ENCODE data around the gene GHRHR. TPM values are rescaled to one million over a fixed set of nuclear protein-coding genes. Genes with fewer than 3 reads are reported as not detected.

GHRHR gene
- total RNA-seq, 1 experiment from 2014 or later = not detected

DNA sequence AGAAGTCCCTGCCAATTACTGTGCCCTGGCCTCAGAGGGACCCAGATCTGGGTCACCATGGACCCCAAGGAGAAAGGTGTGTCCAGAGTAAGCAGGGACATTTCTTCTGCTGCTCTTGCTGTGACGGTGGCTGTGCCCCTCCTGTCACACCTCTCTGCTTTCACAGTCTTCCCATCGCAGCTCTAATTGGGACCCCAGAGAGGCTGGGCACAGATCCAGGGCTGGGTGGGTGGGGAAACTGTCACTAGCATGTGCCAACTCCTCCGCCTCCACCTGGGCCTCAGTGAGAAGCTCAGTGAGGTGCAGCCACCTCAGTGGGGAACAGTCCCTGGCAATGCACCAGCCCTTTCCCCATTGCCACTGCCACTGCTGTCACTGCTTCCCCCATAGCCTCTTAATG, 51.1 kb downstream of the GHRHR start:
- Histone ChIP-seq H3K4me1 (no peaks in the 10 kb centered on the region), H3K36me3 (no peaks in the 10 kb centered on the region), H3K27me3 (peaks cover 7% of the 10 kb centered on the region; the same call in 1 of the 2 replicates), H3K4me3 (no peak overlapping the region), H3K27ac (no peak overlapping the region), H3K9me3 (replicated peaks) (no peaks in the 10 kb centered on the region)
- DNase-seq = no peak

DNA sequence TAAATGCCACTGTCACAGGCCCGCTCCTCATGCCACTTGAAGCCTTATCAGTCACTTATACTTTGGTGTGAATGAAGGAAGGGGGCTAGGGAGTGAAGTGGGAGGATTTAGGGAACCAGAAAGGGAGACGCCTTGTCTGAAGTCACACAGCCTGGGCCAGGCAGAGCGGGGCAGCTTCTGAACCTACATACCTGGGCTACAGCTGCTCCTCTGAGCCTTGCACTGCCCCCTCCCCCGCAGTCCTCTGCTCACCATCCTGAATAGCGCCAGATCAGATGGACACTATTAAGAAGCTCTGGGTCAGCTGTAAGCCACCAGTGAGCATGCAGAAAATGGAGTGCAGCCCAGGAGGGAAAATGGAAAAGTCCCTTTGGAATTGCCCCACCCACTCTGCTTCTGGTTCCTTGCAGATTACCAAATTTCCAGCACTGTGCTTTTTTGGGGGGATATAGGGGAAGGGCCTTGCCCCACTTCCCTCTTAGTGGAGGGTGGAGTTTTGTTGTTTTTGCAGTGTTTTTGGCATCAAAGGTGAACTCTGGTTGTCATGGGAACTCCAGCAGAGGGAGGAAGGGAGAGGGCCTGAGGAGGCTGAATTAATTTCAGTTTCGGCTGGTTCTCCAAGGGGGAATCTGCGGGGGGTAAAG, 53.4 kb downstream of the GHRHR start:
- H3K27me3 ChIP-seq = peaks cover 5% of the 10 kb centered on the region; the same call in 1 of the 2 replicates
- no peak for DNase-seq
- H3K9me3 ChIP-seq (replicated peaks) = no peaks in the 10 kb centered on the region
- H3K36me3 ChIP-seq = no peaks in the 10 kb centered on the region
- H3K4me3 ChIP-seq = no peak overlapping the region
- H3K27ac ChIP-seq = no peak overlapping the region
- no peaks in the 10 kb centered on the region for H3K4me1 ChIP-seq

DNA sequence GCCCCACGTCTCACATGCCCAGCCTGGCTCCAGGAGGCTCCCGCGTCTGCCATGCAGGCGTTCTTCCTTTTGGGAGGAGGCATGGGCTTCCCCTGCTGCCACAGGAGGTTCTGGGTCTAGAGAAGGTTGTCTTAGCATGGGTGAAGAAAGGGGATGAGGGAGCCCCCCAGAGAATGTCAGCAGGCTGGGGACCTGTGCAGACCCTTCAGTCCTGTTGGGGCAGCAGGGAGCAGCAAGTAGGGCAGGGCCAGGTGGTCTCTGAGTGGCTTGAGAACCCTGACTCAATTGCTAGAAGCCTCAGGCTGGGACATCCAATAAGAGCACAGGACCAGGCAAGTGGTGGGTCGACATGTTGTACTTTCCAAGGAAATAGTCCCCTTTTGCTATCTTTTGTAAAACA, 54.0 kb downstream of the GHRHR start:
- Histone ChIP-seq H3K36me3 (no peaks in the 10 kb centered on the region), H3K27me3 (0 out of 2 replicates have a peak, but pooled peaks cover 3% of the 10 kb centered on the region), H3K27ac (no peak overlapping the region), H3K4me3 (no peak overlapping the region), H3K9me3 (replicated peaks) (no peaks in the 10 kb centered on the region), H3K4me1 (no peaks in the 10 kb centered on the region)
- DNase-seq = no peak

DNA sequence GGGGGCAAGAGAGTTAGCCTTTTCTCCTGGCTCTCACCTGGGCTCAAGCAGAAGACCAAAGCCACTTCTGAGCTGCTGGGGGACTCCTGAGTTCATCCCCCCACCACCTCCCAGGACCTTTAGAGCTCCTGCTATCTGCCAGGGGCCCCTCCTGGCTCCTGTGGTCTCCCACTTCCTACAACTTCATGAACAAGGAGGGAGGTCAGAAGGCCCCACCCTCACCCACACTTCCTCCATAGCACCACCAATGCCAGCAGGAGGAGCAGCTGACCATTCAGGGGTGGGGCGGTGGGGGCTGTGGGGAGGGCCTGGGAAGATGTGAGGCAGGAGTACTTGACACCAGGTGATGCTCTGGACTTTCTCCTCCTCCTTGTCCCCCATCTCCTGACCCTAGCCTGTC, 55.8 kb downstream of the GHRHR start:
- Histone ChIP-seq H3K9me3 (replicated peaks) (no peaks in the 10 kb centered on the region), H3K27ac (no peak overlapping the region), H3K4me1 (no peaks in the 10 kb centered on the region), H3K27me3 (no peaks in the 10 kb centered on the region), H3K36me3 (no peaks in the 10 kb centered on the region), H3K4me3 (no peak overlapping the region)
- DNase-seq = no peak

DNA sequence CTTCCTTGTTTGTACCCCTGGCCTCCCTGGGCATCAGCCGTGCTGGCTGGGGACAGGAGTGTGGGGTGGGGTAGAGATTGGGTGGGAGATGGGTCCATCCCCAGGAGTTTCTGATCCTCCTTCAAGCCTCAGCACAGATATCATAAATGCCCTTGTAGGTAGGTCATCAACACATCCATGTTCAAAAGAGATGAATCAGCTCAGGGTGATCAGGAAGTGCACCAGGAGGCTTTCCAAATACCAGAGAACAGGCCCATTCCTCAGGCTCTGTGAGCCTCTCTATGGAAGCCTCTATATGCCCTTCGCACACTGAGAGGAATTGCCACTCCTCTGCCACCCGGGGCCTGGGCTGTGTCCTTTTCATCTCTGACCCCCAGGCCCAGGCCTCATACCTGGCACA, 56.4 kb downstream of the GHRHR start:
- no peaks in the 10 kb centered on the region for H3K36me3 ChIP-seq
- H3K27me3 ChIP-seq = no peaks in the 10 kb centered on the region
- no peak overlapping the region for H3K4me3 ChIP-seq
- no peaks in the 10 kb centered on the region for H3K9me3 ChIP-seq (replicated peaks)
- no peaks in the 10 kb centered on the region for H3K4me1 ChIP-seq
- no peak for DNase-seq
- no peak overlapping the region for H3K27ac ChIP-seq

DNA sequence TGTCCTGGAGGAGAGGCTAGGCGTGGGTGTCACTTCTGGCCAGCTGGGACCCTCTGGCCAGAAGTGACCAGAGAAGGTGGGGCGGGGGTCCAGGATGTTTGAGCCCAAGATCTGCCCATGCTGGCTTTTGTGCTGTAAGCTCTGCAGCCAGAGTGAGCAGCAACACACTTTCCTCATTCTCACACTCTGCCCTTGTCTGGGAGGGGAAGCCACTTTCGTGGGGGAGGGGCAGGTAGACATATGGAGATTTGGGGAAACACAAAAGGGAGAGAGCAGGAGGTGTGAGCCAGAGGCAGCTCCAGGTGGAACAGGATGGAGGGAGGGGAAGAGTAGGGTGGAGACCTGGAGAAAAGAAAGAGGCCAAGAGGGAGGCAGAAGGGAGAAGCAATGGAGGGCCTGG, 56.9 kb downstream of the GHRHR start:
- H3K9me3 ChIP-seq (replicated peaks) = no peaks in the 10 kb centered on the region
- no peaks in the 10 kb centered on the region for H3K36me3 ChIP-seq
- no peak overlapping the region for H3K4me3 ChIP-seq
- H3K27ac ChIP-seq = no peak overlapping the region
- DNase-seq = no peak
- H3K27me3 ChIP-seq = no peaks in the 10 kb centered on the region
- H3K4me1 ChIP-seq = no peaks in the 10 kb centered on the region

DNA sequence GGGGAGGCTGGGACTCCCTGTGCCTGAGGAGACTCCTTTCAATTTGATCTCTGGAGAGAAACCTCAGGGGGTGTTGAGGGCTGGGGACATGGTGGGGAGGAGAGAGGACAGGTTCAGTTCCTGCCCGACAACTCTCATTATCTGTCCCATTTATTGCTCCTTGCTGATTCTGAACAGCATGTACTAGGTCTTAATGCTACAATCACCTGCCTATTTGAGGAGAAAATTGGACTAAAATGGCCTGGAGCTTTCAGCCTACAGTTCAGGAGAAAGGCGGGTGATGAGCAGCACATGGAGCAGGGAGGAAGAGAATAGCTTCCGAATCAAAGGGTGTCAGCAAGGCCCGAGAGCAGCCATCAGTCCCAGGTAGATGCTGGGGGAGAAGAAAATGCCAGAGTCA, 58.4 kb downstream of the GHRHR start:
- H3K27ac ChIP-seq = no peak overlapping the region
- no peaks in the 10 kb centered on the region for H3K27me3 ChIP-seq

DNA sequence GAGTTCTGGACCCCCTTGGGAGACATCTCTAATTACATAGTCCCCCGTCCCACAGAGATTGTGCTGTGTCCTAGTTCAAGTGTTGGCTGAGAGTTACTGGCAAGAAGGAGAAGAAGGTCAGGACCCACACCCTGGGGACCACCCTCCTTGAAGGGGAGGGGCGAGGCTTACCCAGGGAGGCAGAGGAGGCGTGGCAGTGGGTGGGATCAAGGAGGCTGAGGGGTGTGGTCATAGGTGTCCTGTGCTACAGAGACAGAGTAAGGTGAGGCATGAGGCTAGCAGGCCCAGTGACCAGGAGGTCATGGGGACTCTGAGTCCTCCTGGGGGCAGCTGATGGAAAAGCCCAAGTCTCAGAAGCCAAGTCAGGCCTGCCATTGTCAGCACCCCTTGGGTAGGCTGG, 59.0 kb downstream of the GHRHR start:
- no peak overlapping the region for H3K27ac ChIP-seq
- H3K27me3 ChIP-seq = no peaks in the 10 kb centered on the region
- H3K4me1 ChIP-seq = peaks cover 3% of the 10 kb centered on the region; the same call in 1 of the 2 replicates
- no peak for DNase-seq
- no peak overlapping the region for H3K4me3 ChIP-seq
- no peaks in the 10 kb centered on the region for H3K9me3 ChIP-seq (replicated peaks)
- no peaks in the 10 kb centered on the region for H3K36me3 ChIP-seq

More for the DNA sequence above, 58.4 kb downstream of the GHRHR start:
- no peak overlapping the region for H3K4me3 ChIP-seq
- no peak for DNase-seq
- no peaks in the 10 kb centered on the region for H3K9me3 ChIP-seq (replicated peaks)
- H3K4me1 ChIP-seq = peaks cover 3% of the 10 kb centered on the region; the same call in 1 of the 2 replicates
- no peaks in the 10 kb centered on the region for H3K36me3 ChIP-seq

DNA sequence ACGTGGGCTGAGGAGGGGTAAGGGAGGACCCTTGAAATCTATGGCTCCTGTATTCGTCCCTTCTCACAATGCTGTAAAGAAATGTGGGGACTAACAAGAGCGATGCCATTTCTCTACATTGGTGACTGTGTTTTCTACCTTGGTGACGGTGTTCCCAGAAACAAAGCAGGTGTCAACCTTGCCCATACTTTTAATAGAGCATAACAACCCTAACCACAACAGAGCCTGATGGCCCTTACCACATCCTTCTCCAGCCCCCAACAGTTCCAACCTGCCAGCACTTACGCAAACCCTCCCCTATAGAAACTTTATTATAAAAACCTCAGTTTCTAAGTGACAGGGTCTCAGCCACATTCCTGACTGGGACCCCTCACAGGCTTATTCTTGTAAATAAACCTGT, 60.1 kb downstream of the GHRHR start:
- Histone ChIP-seq H3K27ac (no peak overlapping the region), H3K4me3 (no peak overlapping the region), H3K27me3 (no peaks in the 10 kb centered on the region), H3K4me1 (peaks cover 3% of the 10 kb centered on the region; the same call in 1 of the 2 replicates), H3K9me3 (replicated peaks) (no peaks in the 10 kb centered on the region), H3K36me3 (no peaks in the 10 kb centered on the region)
- no peak for DNase-seq

DNA sequence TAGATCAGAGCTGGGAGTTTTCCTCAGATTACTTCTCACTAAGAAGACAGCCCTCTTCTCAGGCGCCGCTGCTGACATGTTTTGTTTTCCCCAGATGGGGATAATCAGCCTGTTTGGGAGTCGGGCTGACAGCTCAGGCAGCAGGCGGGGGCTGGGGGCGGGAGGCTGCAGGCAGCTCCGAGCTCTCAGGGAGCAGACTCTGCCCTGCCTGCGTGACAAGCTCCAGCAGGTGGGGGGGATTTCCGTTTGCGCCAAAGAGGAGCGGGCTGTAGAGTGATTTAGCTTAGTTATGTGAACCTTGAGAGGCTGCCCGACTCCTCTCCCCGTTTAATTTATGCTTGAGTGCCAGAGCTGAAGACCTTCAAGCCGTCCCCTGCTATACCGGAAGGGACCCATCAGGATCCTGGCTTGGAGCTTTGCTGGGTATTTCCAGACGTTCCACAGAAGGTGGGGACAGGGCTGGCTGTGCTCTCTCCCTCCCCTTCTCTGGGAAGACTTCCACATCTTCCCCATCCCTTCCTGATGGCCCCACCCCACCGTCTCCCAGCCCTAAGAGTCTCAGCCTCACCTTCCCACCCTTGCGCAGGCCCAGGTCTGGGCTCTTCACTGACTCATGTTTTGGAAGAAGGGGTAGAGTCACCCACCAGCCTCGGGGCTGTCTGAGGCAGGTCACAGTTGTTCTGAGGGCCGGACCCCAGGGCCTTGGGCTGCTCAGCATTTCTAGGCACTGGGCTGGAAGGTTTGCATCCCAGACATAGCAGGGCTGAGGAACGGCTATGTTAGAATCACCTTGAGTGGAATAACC, 63.6 kb downstream of the GHRHR start:
- H3K9me3 ChIP-seq (replicated peaks) = no peaks in the 10 kb centered on the region
- DNase-seq = peak; percentile 77 to 83
- peaks cover 3% of the 10 kb centered on the region; the same call in 1 of the 2 replicates for H3K4me1 ChIP-seq
- H3K4me3 ChIP-seq = peak overlapping the region; percentile 16
- no peaks in the 10 kb centered on the region for H3K36me3 ChIP-seq
- H3K27me3 ChIP-seq = 0 out of 2 replicates have a peak, but pooled peaks cover 5% of the 10 kb centered on the region
- H3K27ac ChIP-seq = no peak overlapping the region

DNA sequence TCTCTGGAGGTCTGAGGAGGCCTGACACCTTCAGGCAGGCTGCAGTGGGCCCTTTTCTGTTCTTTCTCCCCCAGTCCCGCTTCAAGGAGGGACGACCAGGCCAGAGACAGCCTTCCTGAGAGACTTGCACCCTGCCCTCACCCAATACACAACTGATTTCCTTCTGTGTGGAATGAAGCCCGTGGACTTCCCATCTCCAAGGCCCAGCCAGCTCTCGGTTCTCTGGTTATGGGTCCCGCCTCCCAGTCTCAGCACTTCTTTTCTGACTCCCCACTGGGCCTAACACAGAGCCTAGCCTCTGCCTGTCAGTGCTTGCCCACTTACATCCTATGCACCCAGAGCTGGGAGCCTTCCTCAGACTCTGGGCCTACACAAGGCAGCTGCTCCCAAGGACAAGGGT, 64.3 kb downstream of the GHRHR start:
- DNase-seq = no peak
- Histone ChIP-seq H3K4me1 (peaks cover 3% of the 10 kb centered on the region; the same call in 1 of the 2 replicates), H3K27ac (no peak overlapping the region), H3K9me3 (replicated peaks) (no peaks in the 10 kb centered on the region), H3K4me3 (no peak overlapping the region), H3K27me3 (0 out of 2 replicates have a peak, but pooled peaks cover 5% of the 10 kb centered on the region), H3K36me3 (no peaks in the 10 kb centered on the region)

DNA sequence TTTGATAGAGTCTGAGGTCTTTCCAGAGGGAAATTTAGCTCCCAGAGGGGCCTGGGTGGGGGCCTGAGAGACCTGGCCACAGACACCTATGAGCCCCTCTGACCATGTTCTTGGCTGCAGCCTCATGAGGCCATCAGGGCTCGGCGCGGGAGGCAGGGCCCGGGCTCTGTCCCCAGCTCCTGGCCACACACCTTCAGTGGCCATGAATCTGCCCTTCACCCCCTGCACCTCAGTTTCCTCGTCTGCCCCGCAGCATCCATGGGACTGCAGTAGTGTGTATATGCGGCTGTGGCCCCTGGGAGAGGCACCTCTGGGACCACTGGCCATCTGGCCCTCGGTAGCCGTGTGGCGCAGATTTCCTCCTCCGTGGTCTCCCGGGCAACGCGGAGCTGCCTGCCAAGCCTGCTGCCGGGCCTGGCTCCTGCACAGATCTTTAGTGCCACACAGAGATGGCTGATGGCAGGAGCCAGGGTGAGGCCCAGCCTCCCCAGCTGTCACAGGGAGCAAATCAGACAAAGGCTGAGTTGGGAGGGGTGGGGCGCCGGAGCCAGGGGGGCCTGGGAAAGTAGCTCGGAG, 64.8 kb downstream of the GHRHR start:
- peaks cover 3% of the 10 kb centered on the region; the same call in 1 of the 2 replicates for H3K4me1 ChIP-seq
- H3K36me3 ChIP-seq = no peaks in the 10 kb centered on the region
- 0 out of 2 replicates have a peak, but pooled peaks cover 5% of the 10 kb centered on the region for H3K27me3 ChIP-seq
- H3K9me3 ChIP-seq (replicated peaks) = no peaks in the 10 kb centered on the region
- no peak overlapping the region for H3K4me3 ChIP-seq
- DNase-seq = no peak
- no peak overlapping the region for H3K27ac ChIP-seq
